Measurements from ENCODE around the gene PIGK.
"Not testable (repeated sequence)": the region's sequence is repeated elsewhere in the genome, so short reads cannot be mapped to it uniquely, and the experiment has no call there.

GRCh38 chr1:77204043-77204442, 15.2 kb downstream of the PIGK start:
- TF ChIP-seq CTCF (IDR thresholded peaks at IDR 0.05; ENCODE audit: insufficient read depth, low read depth, low read length); EZH2 (IDR thresholded peaks at IDR 0.05; ENCODE audit: insufficient read depth, low read length): not testable (repeated sequence)
